NB4 (cell line): Measurements from ENCODE around the gene RBM47.

Experiments used
- MAX ChIP-seq: IDR thresholded peaks from 2 replicates; pipeline ENCODE4 v1.6.1; 2011; ENCODE audit warnings: low read depth, low read length
- POLR2A ChIP-seq: IDR thresholded peaks from 2 replicates; pipeline ENCODE4 v1.6.1; 2011; ENCODE audit warnings: mild to moderate bottlenecking; ENCODE audit not compliant: insufficient read length; ENCODE audit errors: extremely low read depth
- TF ChIP-seq, protein P1 (sequence below): IDR thresholded peaks from one replicate; pipeline ENCODE4 v1.5.1; 2012; ENCODE audit warnings: low read depth, low read length

- TF ChIP-seq, protein P1, sequence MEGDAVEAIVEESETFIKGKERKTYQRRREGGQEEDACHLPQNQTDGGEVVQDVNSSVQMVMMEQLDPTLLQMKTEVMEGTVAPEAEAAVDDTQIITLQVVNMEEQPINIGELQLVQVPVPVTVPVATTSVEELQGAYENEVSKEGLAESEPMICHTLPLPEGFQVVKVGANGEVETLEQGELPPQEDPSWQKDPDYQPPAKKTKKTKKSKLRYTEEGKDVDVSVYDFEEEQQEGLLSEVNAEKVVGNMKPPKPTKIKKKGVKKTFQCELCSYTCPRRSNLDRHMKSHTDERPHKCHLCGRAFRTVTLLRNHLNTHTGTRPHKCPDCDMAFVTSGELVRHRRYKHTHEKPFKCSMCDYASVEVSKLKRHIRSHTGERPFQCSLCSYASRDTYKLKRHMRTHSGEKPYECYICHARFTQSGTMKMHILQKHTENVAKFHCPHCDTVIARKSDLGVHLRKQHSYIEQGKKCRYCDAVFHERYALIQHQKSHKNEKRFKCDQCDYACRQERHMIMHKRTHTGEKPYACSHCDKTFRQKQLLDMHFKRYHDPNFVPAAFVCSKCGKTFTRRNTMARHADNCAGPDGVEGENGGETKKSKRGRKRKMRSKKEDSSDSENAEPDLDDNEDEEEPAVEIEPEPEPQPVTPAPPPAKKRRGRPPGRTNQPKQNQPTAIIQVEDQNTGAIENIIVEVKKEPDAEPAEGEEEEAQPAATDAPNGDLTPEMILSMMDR: no peak
- TF ChIP-seq POLR2A (no peak), MAX (no peak)
These were observed 254.0 kb downstream of the RBM47 start for GRCh38 chr4:40375620-40376019.
